Liver (tissue), 9 donors: Measurements from ENCODE around the gene EEF2K. TPM values are rescaled to one million over a fixed set of nuclear protein-coding genes. Genes with fewer than 3 reads are reported as not detected.

Source experiments
- DNase-seq: peaks from one replicate; pipeline ENCODE4 v3.0.0-alpha.2; 2017; ENCODE audit warnings: low spot score
- H3K27ac ChIP-seq, 2 donors: one replicate each; pipeline ENCODE4 v1.7.0; 2013; ENCODE audit warnings: inconsistent platforms in 2 of 2, low read length in 2 of 2, control low read depth in 1 of 2, low read depth in 1 of 2, mild to moderate bottlenecking in 1 of 2
- H3K27me3 ChIP-seq, 4 donors: one replicate each; pipeline versions ENCODE4 v1.6.1 to v1.7.0; 2013; ENCODE audit warnings: low read length in 3 of 4, inconsistent platforms in 1 of 4, mild to moderate bottlenecking in 1 of 4, moderate library complexity in 1 of 4; ENCODE audit not compliant: control insufficient read depth in 4 of 4, insufficient read depth in 4 of 4
- H3K36me3 ChIP-seq, 4 donors: one replicate each; pipeline versions ENCODE4 v1.6.1 to v1.7.0; 2013; ENCODE audit warnings: low read length in 3 of 4, mild to moderate bottlenecking in 3 of 4, low read depth in 1 of 4, moderate library complexity in 1 of 4; ENCODE audit not compliant: control insufficient read depth in 4 of 4, insufficient read depth in 3 of 4
- H3K4me1 ChIP-seq, 4 donors: one replicate each; pipeline versions ENCODE4 v1.6.1 to v1.7.0; 2013; ENCODE audit warnings: low read length in 3 of 4, mild to moderate bottlenecking in 3 of 4, moderate library complexity in 1 of 4; ENCODE audit not compliant: control insufficient read depth in 4 of 4, insufficient read depth in 4 of 4
- H3K4me3 ChIP-seq, 3 donors: one replicate each; pipeline versions ENCODE4 v1.6.1 to v1.7.0; 2013; ENCODE audit warnings: low read length in 3 of 3, control low read depth in 1 of 3, low read depth in 1 of 3, mild to moderate bottlenecking in 1 of 3
- H3K9ac ChIP-seq, 2 donors: one replicate each; pipeline ENCODE4 v1.7.0; 2013; ENCODE audit warnings: low read length in 2 of 2, mild to moderate bottlenecking in 2 of 2, moderate library complexity in 2 of 2, control low read depth in 1 of 2, low read depth in 1 of 2
- H3K9me3 ChIP-seq, 4 donors: one replicate each; pipeline versions ENCODE4 v1.6.1 to v1.7.0; 2013; ENCODE audit warnings: low read length in 3 of 4; ENCODE audit not compliant: control insufficient read depth in 4 of 4
- ATF3 ChIP-seq: IDR thresholded peaks from 2 replicates; pipeline ENCODE4 v1.6.1; 2016; ENCODE audit warnings: antibody characterized with exemption
- EGR1 ChIP-seq, 2 donors: IDR thresholded peaks; 2 replicates each; pipeline ENCODE4 v1.6.1; 2016 to 2018; ENCODE audit warnings: antibody characterized with exemption in 2 of 2, low read depth in 2 of 2
- FOXA1 ChIP-seq: IDR thresholded peaks from 2 replicates; pipeline ENCODE4 v1.6.1; 2016; ENCODE audit warnings: antibody characterized with exemption
- FOXA2 ChIP-seq: IDR thresholded peaks from 2 replicates; pipeline ENCODE4 v1.6.1; 2016; ENCODE audit warnings: antibody characterized with exemption
- GABPA ChIP-seq, 2 donors: IDR thresholded peaks in 1 of 2; conservative IDR thresholded peaks in 1 of 2; 2 replicates each; pipeline ENCODE4 v1.6.1; 2016; ENCODE audit warnings: antibody characterized with exemption in 2 of 2, mild to moderate bottlenecking in 1 of 2, moderate library complexity in 1 of 2
- HNF4A ChIP-seq, 2 donors: conservative IDR thresholded peaks; 2 replicates each; pipeline ENCODE4 v1.6.1; 2016; ENCODE audit warnings: antibody characterized with exemption in 2 of 2, mild to moderate bottlenecking in 2 of 2
- HNF4G ChIP-seq: IDR thresholded peaks from 2 replicates; pipeline ENCODE4 v1.6.1; 2016; ENCODE audit warnings: antibody characterized with exemption
- JUND ChIP-seq, 2 donors: IDR thresholded peaks; 2 replicates each; pipeline ENCODE4 v1.6.1; 2016; ENCODE audit warnings: antibody characterized with exemption in 2 of 2
- NR2F2 ChIP-seq: IDR thresholded peaks from 2 replicates; pipeline ENCODE4 v1.6.1; 2016; ENCODE audit warnings: antibody characterized with exemption
- RAD21 ChIP-seq, 2 donors: IDR thresholded peaks; 2 replicates each; pipeline ENCODE4 v1.6.1; 2016; ENCODE audit warnings: antibody characterized with exemption in 2 of 2, mild to moderate bottlenecking in 2 of 2
- REST ChIP-seq: IDR thresholded peaks from 2 replicates; pipeline ENCODE4 v1.6.1; 2016; ENCODE audit warnings: antibody characterized with exemption, mild to moderate bottlenecking
- SP1 ChIP-seq: IDR thresholded peaks from 2 replicates; pipeline ENCODE4 v1.6.1; 2018; ENCODE audit warnings: antibody characterized with exemption, mild to moderate bottlenecking
- TAF1 ChIP-seq: conservative IDR thresholded peaks from 2 replicates; pipeline ENCODE4 v1.6.1; 2016; ENCODE audit warnings: antibody characterized with exemption, mild to moderate bottlenecking
- YY1 ChIP-seq: IDR thresholded peaks from 2 replicates; pipeline ENCODE4 v1.6.1; 2016; ENCODE audit warnings: antibody characterized with exemption, mild to moderate bottlenecking
- ZBTB33 ChIP-seq: IDR thresholded peaks from 2 replicates; pipeline ENCODE4 v1.6.1; 2016; ENCODE audit warnings: antibody characterized with exemption
- WGBS: extraction: QIAGEN DNeasy Blood & Tissue Kit; methylation state at CpG from one replicate; pipeline ENCODE4 v1.1.7; 2013; 5-methylcytosine and 5-hydroxymethylcytosine counted together
- polyA plus RNA-seq, 2 donors: library from polyadenylated mRNA; stranded (reverse) in 1 of 2; unstranded in 1 of 2; fragments of 200-250 nt in 1 of 2; fragments of >200 nt in 1 of 2; fragmentation: Nextera tagmentation in 1 of 2; extraction: Ambion mirVana in 1 of 2; gene quantifications; one replicate each; pipeline versions ENCODE4 v1.2.1 to v1.2.3, GENCODE V29; 2013 to 2015
- total RNA-seq, 2 donors: library from RNA; depleted of rRNA; stranded (reverse); fragments of >200 nt; gene quantifications; one replicate each; pipeline ENCODE4 v1.2.3, GENCODE V29; 2014
- TF ChIP-seq, protein P1 (sequence below): fragments of 150-350 bp; IDR thresholded peaks from 2 replicates; pipeline ENCODE4 v1.5.1; 2017; ENCODE audit warnings: improper control_type of control experiment, low read depth, low read length; ENCODE audit not compliant: missing input control
- donor health status: healthy.
- donor health status: healthy.
- donor health status: healthy.
- donor health status: healthy.
- donor health status: healthy.

EEF2K gene
- total and polyA plus RNA-seq, 4 donors = 3.2 to 14.3 (median 8.0) TPM

DNA sequence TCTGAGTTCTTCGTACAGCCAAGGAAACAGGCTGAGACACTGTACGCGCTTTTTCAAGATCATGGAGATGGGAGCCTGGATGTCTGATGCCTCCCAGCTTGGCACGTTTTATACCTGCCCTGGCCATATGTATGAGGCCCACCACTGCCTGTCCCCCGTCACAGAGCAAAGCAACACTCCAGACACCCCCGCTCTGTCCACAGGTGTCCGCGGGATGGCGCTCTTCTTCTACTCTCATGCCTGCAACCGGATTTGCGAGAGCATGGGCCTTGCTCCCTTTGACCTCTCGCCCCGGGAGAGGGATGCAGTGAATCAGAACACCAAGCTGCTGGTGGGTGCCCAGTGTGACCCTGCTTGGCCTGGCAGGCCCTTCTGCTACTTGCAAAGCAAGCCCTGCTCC is 51.4 kb downstream of the EEF2K start:
- H3K4me1 ChIP-seq = no peaks in the 10 kb centered on the region
- 98% methylated on average over 13 of the region's 13 CpGs for WGBS
- H3K9ac ChIP-seq = no peak overlapping the region
- peaks cover 15 to 52% (median 40%) of the 10 kb centered on the region in 4 donors for H3K36me3 ChIP-seq
- DNase-seq = no peak
- no peaks in the 10 kb centered on the region for H3K27me3 ChIP-seq
- H3K27ac ChIP-seq = no peak overlapping the region
- TF ChIP-seq SP1 (no peak), REST (no peak), JUND (IDR thresholded peaks at IDR 0.05) (no peak), EGR1 (IDR thresholded peaks at IDR 0.05; ENCODE audit: low read depth in 2 of 2) (no peak), ZBTB33 (no peak)
- TF ChIP-seq, protein P1, sequence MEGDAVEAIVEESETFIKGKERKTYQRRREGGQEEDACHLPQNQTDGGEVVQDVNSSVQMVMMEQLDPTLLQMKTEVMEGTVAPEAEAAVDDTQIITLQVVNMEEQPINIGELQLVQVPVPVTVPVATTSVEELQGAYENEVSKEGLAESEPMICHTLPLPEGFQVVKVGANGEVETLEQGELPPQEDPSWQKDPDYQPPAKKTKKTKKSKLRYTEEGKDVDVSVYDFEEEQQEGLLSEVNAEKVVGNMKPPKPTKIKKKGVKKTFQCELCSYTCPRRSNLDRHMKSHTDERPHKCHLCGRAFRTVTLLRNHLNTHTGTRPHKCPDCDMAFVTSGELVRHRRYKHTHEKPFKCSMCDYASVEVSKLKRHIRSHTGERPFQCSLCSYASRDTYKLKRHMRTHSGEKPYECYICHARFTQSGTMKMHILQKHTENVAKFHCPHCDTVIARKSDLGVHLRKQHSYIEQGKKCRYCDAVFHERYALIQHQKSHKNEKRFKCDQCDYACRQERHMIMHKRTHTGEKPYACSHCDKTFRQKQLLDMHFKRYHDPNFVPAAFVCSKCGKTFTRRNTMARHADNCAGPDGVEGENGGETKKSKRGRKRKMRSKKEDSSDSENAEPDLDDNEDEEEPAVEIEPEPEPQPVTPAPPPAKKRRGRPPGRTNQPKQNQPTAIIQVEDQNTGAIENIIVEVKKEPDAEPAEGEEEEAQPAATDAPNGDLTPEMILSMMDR = no peak
- H3K4me3 ChIP-seq = no peak overlapping the region
- H3K9me3 ChIP-seq = peaks cover 0 to 4% (median 2%) of the 10 kb centered on the region in 4 donors

GRCh38 chr16:22260490-22260889 is 54.4 kb downstream of the EEF2K start:
- WGBS = 97% methylated on average over 3 of the region's 3 CpGs
- Histone ChIP-seq H3K4me3 (no peak overlapping the region), H3K27me3 (no peaks in the 10 kb centered on the region), H3K9me3 (no peaks in the 10 kb centered on the region), H3K9ac (no peak overlapping the region), H3K36me3 (peaks cover 7 to 52% (median 36%) of the 10 kb centered on the region in 4 donors), H3K4me1 (no peaks in the 10 kb centered on the region), H3K27ac (no peak overlapping the region)
- TF ChIP-seq HNF4A (conservative IDR thresholded peaks at IDR 0.05) = no peak
- TF ChIP-seq ATF3 = no peak
- TF ChIP-seq TAF1 = no peak
- TF ChIP-seq, protein P1 = no peak
- no peak for TF ChIP-seq EGR1 (IDR thresholded peaks at IDR 0.05; ENCODE audit: low read depth in 2 of 2)
- TF ChIP-seq REST = no peak
- no peak for TF ChIP-seq YY1
- no peak for TF ChIP-seq SP1
- no peak for TF ChIP-seq FOXA1
- TF ChIP-seq HNF4G = no peak
- TF ChIP-seq JUND (IDR thresholded peaks at IDR 0.05) = no peak
- TF ChIP-seq RAD21 (IDR thresholded peaks at IDR 0.05) = no peak
- TF ChIP-seq NR2F2 = no peak
- TF ChIP-seq FOXA2 = no peak
- no peak for TF ChIP-seq GABPA (IDR thresholded peaks at IDR 0.05 in 1 of 2, conservative IDR thresholded peaks at IDR 0.05 in 1 of 2)
- no peak for DNase-seq
